ENCODE measurements around the gene ACAP1. TPM values are rescaled to one million over a fixed set of nuclear protein-coding genes. Genes with fewer than 3 reads are reported as not detected.

Gene ACAP1
- total and polyA plus RNA-seq, 3 donors from 2014 or later, result 12.6 to 140 (median 95.2) TPM

GRCh38 chr17:7311110-7311705 lies 25.1 kb upstream of the ACAP1 start:
- no peak for TF ChIP-seq CTCF (IDR thresholded peaks at IDR 0.05)
- TF ChIP-seq POLR2A (IDR thresholded peaks at IDR 0.05), result no peak
- 62 to 72% methylated on average over 7 of the region's 7 CpGs for WGBS, 2 donors
- no peak overlapping the region for H3K27ac ChIP-seq

DNA sequence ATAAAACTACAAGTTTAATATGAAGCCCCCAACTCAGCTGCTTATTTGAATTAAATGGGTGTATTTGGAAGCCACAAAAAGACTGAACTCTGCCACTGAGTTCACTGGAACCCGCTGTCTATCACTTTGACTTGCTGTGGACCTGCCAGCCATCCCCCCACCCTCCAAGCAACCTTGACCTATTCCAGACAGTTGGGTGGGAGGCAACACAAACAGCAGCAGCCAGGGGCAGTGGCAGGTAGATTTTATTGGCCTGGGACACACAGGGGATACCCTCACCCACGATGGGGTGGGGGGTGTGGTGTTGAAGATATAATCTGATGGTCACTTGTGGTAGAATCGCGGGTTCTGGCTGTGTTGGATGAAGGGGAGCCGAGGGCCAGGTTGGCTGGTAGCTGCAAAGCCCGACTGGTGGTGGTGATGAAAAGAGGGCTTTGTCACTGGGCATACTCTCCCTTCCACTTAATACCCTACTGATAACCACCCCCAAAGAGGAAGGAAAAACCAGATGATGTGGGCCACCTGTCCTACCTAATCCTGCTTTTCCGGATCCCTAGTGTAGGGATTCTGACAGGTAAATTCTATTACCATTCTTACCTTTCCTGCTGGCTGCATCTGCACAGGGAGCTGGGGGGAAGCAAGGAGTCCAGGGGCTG lies 23.8 kb upstream of the ACAP1 start:
- H3K4me1 ChIP-seq, result peaks cover 11% of the 10 kb centered on the region

More at GRCh38 chr17:7311110-7311705, 25.1 kb upstream of the ACAP1 start:
- Histone ChIP-seq H3K4me3 (no peak overlapping the region), H3K4me1 (peaks cover 11% of the 10 kb centered on the region), H3K36me3 (ENCODE audit: low read depth, missing control alignments) (no peaks in the 10 kb centered on the region), H3K9me3 (no peaks in the 10 kb centered on the region), H3K27me3 (no peaks in the 10 kb centered on the region)
- DNase-seq, result no peak
- intact Hi-C loops (cut with DNase I; ENCODE audit: low total_unique reads), result no loop called here

GRCh38 chr17:7313088-7313889 lies 23.0 kb upstream of the ACAP1 start:
- H3K4me3 ChIP-seq, result no peak overlapping the region
- H3K27ac ChIP-seq, result no peak overlapping the region
- intact Hi-C loops (cut with DNase I; ENCODE audit: low total_unique reads), result no loop called here
- no peak for DNase-seq
- 79 to 87% methylated on average over 6 to 7 of the region's 7 CpGs for WGBS, 2 donors
- no peaks in the 10 kb centered on the region for H3K27me3 ChIP-seq
- peaks cover 11% of the 10 kb centered on the region for H3K4me1 ChIP-seq
- no peaks in the 10 kb centered on the region for H3K36me3 ChIP-seq (ENCODE audit: low read depth, missing control alignments)
- TF ChIP-seq CTCF (IDR thresholded peaks at IDR 0.05) (no peak), POLR2A (IDR thresholded peaks at IDR 0.05) (no peak)
- no peaks in the 10 kb centered on the region for H3K9me3 ChIP-seq

More for the DNA sequence above, 23.8 kb upstream of the ACAP1 start:
- Histone ChIP-seq H3K9me3 (no peaks in the 10 kb centered on the region), H3K27ac (no peak overlapping the region), H3K4me3 (no peak overlapping the region), H3K36me3 (ENCODE audit: low read depth, missing control alignments) (no peaks in the 10 kb centered on the region), H3K27me3 (no peaks in the 10 kb centered on the region)
- TF ChIP-seq POLR2A (IDR thresholded peaks at IDR 0.05), result no peak
- TF ChIP-seq CTCF (IDR thresholded peaks at IDR 0.05), result no peak
- WGBS, 2 donors, result 70 to 74% methylated on average over 7 of the region's 7 CpGs
- intact Hi-C loops (cut with DNase I; ENCODE audit: low total_unique reads), result no loop called here
- no peak for DNase-seq

DNA sequence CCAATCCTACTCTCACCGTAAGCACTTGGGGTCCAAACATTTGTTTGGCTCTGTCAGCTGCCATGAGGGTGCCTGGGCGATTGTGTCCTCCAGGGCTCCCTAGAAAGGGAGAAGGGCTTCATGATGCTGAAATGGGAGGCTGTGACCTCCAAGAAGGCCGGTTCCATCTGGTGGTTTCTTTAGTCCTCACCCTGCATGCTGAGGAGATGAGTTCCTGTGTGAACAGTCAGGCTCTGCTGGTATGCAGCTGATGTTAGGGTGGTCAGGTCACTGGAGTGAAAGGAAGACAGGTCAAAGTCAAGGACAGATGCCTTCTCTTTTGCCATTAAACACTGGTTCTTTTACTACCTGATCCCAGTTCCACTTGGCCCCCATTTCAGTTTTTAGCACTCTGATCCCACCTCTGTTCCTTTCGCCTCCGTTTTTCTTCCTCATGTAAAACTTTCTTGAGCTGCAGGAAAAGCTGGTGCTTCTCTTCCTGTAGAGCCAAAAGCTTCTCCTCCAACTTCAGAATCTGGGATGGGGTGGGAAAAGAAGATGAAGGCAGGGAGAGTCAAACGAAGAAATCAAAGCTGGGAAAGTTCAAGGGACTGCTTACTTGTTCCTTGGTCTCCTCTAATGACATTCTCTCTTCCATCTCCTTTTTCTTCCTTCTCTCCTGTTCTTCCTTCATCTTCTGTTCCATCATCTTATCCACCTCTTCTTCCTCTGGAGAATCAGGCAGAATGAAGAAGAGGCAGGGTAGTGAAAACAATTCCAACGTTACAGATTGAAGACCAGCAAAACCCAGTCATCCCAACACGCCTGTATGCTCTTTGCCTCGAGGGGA lies 22.2 kb upstream of the ACAP1 start:
- DNase-seq, result no peak
- WGBS, 2 donors, result 33 to 40% methylated on average over 8 to 9 of the region's 9 CpGs
- no peaks in the 10 kb centered on the region for H3K27me3 ChIP-seq
- intact Hi-C loops (cut with DNase I; ENCODE audit: low total_unique reads), result no loop called here
- no peak for TF ChIP-seq CTCF (IDR thresholded peaks at IDR 0.05)
- no peak for TF ChIP-seq POLR2A (IDR thresholded peaks at IDR 0.05)
- H3K36me3 ChIP-seq (ENCODE audit: low read depth, missing control alignments), result no peaks in the 10 kb centered on the region
- peak overlapping the region in 1 of 2 donors; percentile 94 for H3K27ac ChIP-seq
- peak overlapping the region; percentile 84 to 86 for H3K4me3 ChIP-seq
- peaks cover 6% of the 10 kb centered on the region for H3K4me1 ChIP-seq
- no peaks in the 10 kb centered on the region for H3K9me3 ChIP-seq

All from testis (tissue), 3 donors.